Activated CD4-positive, alpha-beta T cell treated with anti-CD3 and anti-CD28 coated beads, Interleukin-2, amount 10 ng/mL, durations not matched to agents 7 days and 5 days (primary cell): Measurements from ENCODE around the gene PAQR4. TPM values are rescaled to one million over a fixed set of nuclear protein-coding genes. Genes with fewer than 3 reads are reported as not detected.
A peak's percentile ranks its signal among the peaks of the same experiment; 100 is the strongest.
"Not testable (repeated sequence)": the region's sequence is repeated elsewhere in the genome, so short reads cannot be mapped to it uniquely, and the experiment has no call there.

ENCODE experiments used
- CTCF ChIA-PET: fragments of 350-600 bp; sonication (Branson Sonifier 250); formaldehyde crosslinking; loops from one replicate; lab custom pipeline; 2021; ENCODE audit warnings: antibody characterized with exemption; lab: Charles Lee
- POLR2A ChIA-PET: fragments of 350-600 bp; sonication (Branson Sonifier 250); formaldehyde crosslinking; loops from one replicate; lab custom pipeline; 2021; ENCODE audit warnings: antibody characterized with exemption; lab: Charles Lee
- DNase-seq: peaks from one replicate; pipeline ENCODE4 v3.0.0-alpha.2; 2020
- H3K27ac Mint-ChIP-seq: one replicate; pipeline ENCODE4 v1.8.0; 2021; ENCODE audit warnings: mild to moderate bottlenecking, moderate library complexity, mixed read lengths
- H3K27me3 Mint-ChIP-seq: one replicate; pipeline ENCODE4 v1.8.0; 2021; ENCODE audit warnings: mixed read lengths
- H3K36me3 Mint-ChIP-seq: one replicate; pipeline ENCODE4 v1.8.0; 2021; ENCODE audit warnings: low read depth, mixed read lengths
- H3K4me1 Mint-ChIP-seq: one replicate; pipeline ENCODE4 v1.8.0; 2021; ENCODE audit warnings: mixed read lengths
- H3K4me3 Mint-ChIP-seq: one replicate; pipeline ENCODE4 v1.8.0; 2021; ENCODE audit warnings: mild to moderate bottlenecking, moderate library complexity, mixed read lengths
- H3K9me3 Mint-ChIP-seq: one replicate; pipeline ENCODE4 v1.8.0; 2021; ENCODE audit warnings: mixed read lengths
- total RNA-seq, 2 experiments: library from RNA; stranded (reverse); gene quantifications; one replicate each; pipeline ENCODE4 v1.2.3, GENCODE V29; 2021

PAQR4 gene
- total RNA-seq, 2 experiments from 2014 or later: 49.7 to 50.9 TPM

DNA sequence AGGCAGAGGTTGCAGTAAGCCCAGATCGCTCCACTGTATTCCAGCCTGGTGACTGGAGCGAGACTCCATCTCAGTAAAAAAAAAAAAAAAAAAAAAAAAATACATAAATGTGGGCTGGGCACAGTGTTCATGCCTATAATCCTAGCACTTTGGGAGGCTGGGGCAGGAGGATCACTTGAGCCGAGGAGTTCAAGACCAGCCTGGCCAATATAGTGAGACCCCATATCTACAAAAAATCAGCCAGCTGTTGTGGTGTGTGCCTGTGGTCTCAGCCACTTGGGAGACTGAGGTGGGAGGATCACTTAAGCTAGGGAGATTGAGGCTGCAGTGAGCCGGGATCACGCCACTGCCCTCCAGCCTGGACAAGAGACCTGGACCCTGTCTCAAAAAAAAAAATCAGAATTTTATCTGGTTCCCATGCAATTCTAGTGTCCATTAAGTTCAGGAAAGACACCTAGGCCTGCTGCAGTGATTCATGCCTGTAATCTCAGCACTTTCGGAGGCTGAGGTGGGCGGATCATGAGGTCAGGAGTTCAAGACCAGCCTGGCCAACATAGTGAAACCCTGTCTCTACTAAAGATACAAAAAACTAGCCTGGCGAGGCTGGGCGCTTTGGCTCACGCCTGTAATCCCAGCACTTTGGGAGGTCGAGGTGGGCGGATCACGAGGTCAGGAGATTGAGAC, 37.8 kb upstream of the PAQR4 start:
- POLR2A ChIA-PET, H3K27me3 Mint-ChIP-seq: not testable (repeated sequence)
- CTCF ChIA-PET: interaction anchor here (0.6 to 1.2 kb wide), 4 partner anchors 8 to 140 kb away, joined by 3 to 4 read pairs (median 4); no protein-coding TSS in a partner anchor

DNA sequence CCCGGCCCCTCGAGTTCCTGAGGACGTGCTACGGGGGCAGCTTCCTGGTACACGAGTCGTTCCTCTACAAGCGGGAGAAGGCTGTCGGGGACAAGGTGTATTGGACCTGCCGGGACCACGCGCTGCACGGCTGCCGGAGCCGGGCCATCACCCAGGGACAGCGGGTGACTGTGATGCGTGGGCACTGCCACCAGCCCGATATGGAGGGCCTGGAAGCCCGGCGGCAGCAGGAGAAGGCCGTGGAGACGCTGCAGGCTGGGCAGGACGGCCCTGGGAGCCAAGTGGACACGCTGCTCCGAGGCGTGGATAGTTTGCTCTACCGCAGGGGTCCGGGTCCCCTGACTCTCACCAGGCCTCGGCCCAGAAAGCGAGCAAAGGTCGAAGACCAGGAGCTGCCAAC, 36.0 kb upstream of the PAQR4 start:
- Mint-ChIP-seq H3K9me3 (no peaks in the 10 kb centered on the region), H3K27ac (no peak overlapping the region), H3K4me3 (no peak overlapping the region), H3K27me3 (no peaks in the 10 kb centered on the region), H3K4me1 (peaks cover 7% of the 10 kb centered on the region), H3K36me3 (peaks cover 20% of the 10 kb centered on the region)
- CTCF ChIA-PET: no interaction called here
- POLR2A ChIA-PET: no interaction called here
- no peak for DNase-seq

More for the DNA sequence above, 37.8 kb upstream of the PAQR4 start:
- DNase-seq, H3K4me3 Mint-ChIP-seq, H3K27ac Mint-ChIP-seq, H3K9me3 Mint-ChIP-seq: not testable (repeated sequence)
- Mint-ChIP-seq H3K36me3 (peaks cover 17% of the 10 kb centered on the region), H3K4me1 (peaks cover 20% of the 10 kb centered on the region)

DNA sequence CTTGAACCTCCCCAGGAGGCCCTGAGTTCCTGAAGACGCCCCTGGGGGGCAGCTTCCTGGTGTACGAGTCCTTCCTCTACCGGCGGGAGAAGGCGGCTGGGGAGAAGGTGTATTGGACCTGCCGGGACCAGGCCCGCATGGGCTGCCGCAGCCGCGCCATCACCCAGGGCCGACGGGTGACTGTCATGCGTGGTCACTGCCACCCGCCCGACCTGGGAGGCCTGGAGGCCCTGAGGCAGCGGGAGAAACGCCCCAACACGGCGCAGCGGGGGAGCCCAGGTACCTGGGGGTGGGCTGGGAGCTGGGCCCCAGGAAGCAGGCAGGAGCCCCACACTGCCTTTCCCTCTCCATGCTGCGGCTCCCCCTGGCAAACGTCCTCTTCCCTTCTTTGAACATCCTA, 35.4 kb upstream of the PAQR4 start:
- Mint-ChIP-seq H3K27me3 (no peaks in the 10 kb centered on the region), H3K36me3 (peaks cover 22% of the 10 kb centered on the region), H3K9me3 (no peaks in the 10 kb centered on the region), H3K4me1 (peaks cover 7% of the 10 kb centered on the region), H3K4me3 (no peak overlapping the region), H3K27ac (no peak overlapping the region)
- POLR2A ChIA-PET: no interaction called here
- no peak for DNase-seq
- CTCF ChIA-PET: no interaction called here

DNA sequence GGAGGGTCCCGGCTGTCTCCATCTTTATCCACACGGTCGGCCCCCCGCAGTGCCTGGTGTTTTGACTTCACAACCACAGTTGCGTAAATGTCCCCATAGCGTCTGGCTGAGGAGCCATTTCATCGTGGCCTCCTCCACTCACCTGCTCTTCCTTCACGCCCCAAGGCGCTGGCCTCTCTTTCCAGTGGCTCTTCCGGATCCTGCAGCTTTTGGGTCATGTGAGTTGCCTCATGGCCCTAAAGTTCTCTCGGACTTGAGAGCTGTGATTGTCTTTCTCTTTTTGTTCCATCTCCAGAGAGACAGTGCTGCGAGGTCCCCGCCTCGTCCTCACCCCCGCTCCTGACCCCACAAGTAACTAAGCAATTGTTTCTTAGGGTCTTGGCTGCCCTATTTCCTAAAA, 34.7 kb upstream of the PAQR4 start:
- ChIA-PET CTCF (interaction anchor here (1.4 kb wide), 1 partner anchor 66 kb away, joined by 3 read pairs; no protein-coding TSS in a partner anchor), POLR2A (no interaction called here)
- H3K4me3 Mint-ChIP-seq: no peak overlapping the region
- H3K4me1 Mint-ChIP-seq: peaks cover 7% of the 10 kb centered on the region
- H3K9me3 Mint-ChIP-seq: no peaks in the 10 kb centered on the region
- peaks cover 23% of the 10 kb centered on the region for H3K36me3 Mint-ChIP-seq
- no peak for DNase-seq
- no peaks in the 10 kb centered on the region for H3K27me3 Mint-ChIP-seq
- no peak overlapping the region for H3K27ac Mint-ChIP-seq

DNA sequence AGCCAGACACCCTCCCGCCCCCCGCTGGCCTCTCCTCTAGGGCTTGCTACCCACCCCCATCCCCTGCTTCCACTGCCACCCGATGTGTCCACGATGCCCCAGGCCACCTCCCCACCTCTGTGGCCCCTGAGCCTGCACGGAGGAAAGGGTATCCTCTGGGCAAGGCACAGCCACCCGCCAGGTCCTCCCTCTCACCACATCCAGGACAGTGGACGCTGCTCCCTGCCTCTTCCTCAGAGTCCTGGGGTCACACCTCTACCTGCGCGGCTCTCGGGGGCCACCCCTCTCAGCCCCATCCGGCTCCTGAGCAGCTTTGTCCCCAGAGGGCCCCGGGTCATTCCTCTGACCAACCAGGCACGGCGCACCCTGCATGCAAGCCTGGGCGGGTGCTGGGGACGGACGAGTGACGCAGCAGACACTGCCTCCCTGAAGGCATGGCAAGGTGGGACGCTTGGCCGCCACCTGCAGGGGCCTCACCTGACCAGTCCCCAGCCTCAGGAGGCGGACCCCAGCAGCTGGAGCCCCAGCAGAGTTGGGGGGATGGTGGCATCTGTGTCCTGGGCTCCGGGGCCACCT, 32.6 kb upstream of the PAQR4 start:
- H3K27ac Mint-ChIP-seq: no peak overlapping the region
- DNase-seq: no peak
- no peak overlapping the region for H3K4me3 Mint-ChIP-seq
- H3K4me1 Mint-ChIP-seq: peaks cover 7% of the 10 kb centered on the region
- ChIA-PET POLR2A (no interaction called here), CTCF (interaction anchor here (1.3 kb wide), 1 partner anchor 144 kb away, joined by 3 read pairs; no protein-coding TSS in a partner anchor)
- no peaks in the 10 kb centered on the region for H3K27me3 Mint-ChIP-seq
- peaks cover 34% of the 10 kb centered on the region for H3K36me3 Mint-ChIP-seq
- H3K9me3 Mint-ChIP-seq: no peaks in the 10 kb centered on the region

DNA sequence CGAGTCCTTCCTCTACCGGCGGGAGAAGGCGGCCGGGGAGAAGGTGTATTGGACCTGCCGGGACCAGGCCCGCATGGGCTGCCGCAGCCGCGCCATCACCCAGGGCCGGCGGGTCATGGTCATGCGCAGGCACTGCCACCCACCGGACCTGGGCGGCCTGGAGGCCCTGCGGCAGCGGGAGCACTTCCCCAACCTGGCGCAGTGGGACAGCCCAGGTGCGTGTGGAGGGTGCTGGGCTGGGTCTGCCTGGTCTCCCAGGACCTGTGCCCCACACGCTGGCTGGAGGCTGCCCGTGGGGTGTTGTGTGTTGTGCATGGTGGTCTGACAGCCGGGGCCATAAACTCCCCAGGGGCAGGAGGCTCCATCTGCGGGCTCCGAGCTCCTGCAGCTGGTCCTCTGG, 32.0 kb upstream of the PAQR4 start:
- Mint-ChIP-seq H3K27me3 (no peaks in the 10 kb centered on the region), H3K36me3 (peaks cover 34% of the 10 kb centered on the region), H3K4me1 (peaks cover 7% of the 10 kb centered on the region), H3K4me3 (no peak overlapping the region), H3K27ac (peak overlapping the region; percentile 41), H3K9me3 (no peaks in the 10 kb centered on the region)
- no peak for DNase-seq
- ChIA-PET POLR2A (no interaction called here), CTCF (interaction anchor here (0.6 kb wide), 1 partner anchor 22 kb away, joined by 3 read pairs; no protein-coding TSS in a partner anchor)

DNA sequence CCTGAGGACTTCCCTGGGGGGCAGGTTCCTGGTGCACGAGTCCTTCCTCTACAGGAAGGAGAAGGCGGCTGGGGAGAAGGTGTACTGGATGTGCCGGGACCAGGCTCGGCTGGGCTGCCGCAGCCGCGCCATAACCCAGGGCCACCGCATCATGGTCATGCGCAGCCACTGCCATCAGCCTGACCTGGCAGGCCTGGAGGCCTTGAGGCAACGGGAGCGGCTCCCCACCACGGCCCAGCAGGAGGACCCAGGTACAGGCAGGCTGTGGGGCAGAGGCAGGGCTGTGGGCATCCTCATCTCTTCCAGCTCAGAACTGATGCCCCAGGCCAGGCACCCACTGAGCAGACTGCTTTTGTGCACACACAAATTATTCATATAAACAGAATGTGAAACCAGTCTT, 30.9 kb upstream of the PAQR4 start:
- no peak overlapping the region for H3K4me3 Mint-ChIP-seq
- DNase-seq: no peak
- H3K36me3 Mint-ChIP-seq: peaks cover 33% of the 10 kb centered on the region
- H3K27me3 Mint-ChIP-seq: no peaks in the 10 kb centered on the region
- H3K9me3 Mint-ChIP-seq: no peaks in the 10 kb centered on the region
- POLR2A ChIA-PET: no interaction called here
- H3K27ac Mint-ChIP-seq: no peak overlapping the region
- peaks cover 7% of the 10 kb centered on the region for H3K4me1 Mint-ChIP-seq
- CTCF ChIA-PET: interaction anchor here (1.8 kb wide), 1 partner anchor 11 kb away, joined by 6 read pairs; no protein-coding TSS in a partner anchor

DNA sequence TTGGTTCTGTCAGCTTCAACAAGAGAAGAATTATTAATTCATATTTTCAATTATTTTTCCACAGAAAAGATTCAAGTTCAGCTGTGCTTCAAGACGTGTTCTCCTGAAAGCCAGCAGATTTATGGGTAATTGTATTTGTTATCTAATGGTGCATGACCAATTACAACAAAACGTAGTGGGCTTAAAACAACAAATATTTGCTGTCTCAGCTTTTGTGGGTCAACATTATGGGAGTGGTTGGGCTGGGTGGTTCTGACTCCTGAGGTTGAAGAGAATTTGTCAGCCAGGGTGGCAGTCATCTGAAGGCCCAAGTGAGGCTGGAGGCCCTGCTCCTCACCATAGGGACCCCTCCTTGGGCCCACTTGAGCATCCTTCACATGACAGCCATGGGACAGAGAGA, 29.2 kb upstream of the PAQR4 start:
- POLR2A ChIA-PET: no interaction called here
- peaks cover 29% of the 10 kb centered on the region for H3K36me3 Mint-ChIP-seq

DNA sequence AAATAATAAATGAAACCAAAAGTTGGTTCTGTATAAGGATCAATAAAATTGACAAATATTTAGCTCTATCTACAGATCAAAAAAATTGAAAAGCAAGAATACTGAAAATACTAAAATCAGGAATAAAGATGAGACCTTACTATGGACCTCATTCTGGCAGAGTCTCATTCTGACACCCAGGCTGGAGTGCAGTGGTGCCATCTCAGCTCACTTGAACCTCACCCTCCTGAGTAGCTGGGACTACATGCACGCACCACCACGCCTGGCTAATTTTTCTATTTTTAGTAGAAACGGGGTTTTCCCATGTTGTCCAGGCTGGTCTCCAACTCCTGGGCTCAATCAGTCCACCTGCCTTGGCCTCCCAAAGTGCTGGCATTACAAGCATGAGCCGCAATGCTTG, 27.1 kb upstream of the PAQR4 start:
- no peaks in the 10 kb centered on the region for H3K4me1 Mint-ChIP-seq
- no peaks in the 10 kb centered on the region for H3K9me3 Mint-ChIP-seq
- no peaks in the 10 kb centered on the region for H3K27me3 Mint-ChIP-seq
- no peak overlapping the region for H3K4me3 Mint-ChIP-seq
- CTCF ChIA-PET: interaction anchor here (0.6 to 1.4 kb wide), 3 partner anchors 15 to 221 kb away, joined by 3 to 4 read pairs (median 3); no protein-coding TSS in a partner anchor
- DNase-seq: no peak
- H3K36me3 Mint-ChIP-seq: peaks cover 23% of the 10 kb centered on the region
- H3K27ac Mint-ChIP-seq: no peak overlapping the region
- POLR2A ChIA-PET: no interaction called here

More for the DNA sequence above, 29.2 kb upstream of the PAQR4 start:
- CTCF ChIA-PET: interaction anchor here (0.8 to 1.8 kb wide), 4 partner anchors 13 to 98 kb away, joined by 3 to 6 read pairs (median 3); partner anchors contain the start of gene PKMYT1
- Mint-ChIP-seq H3K4me3 (no peak overlapping the region), H3K27ac (no peak overlapping the region), H3K27me3 (no peaks in the 10 kb centered on the region), H3K9me3 (no peaks in the 10 kb centered on the region), H3K4me1 (peaks cover 7% of the 10 kb centered on the region)
- no peak for DNase-seq

DNA sequence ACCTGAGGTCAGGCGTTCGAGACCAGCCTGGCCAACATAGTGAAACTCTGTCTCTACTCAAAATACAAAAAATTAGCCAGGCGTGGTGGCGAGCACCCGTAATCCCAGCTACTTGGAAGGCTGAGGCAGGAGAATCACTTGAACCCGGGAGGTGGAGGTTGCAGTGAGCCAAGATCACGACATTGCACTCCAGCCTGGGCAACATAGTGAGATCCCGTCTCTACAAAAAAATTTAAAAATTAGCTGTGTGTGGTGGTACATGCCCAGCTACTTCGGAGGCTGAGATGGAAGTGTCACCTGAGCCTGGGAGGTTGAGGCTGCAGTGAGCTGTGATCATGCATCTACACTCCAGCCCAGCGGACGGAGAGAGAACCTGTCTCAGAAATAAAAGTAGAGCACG, 25.4 kb upstream of the PAQR4 start:
- H3K4me3 Mint-ChIP-seq, H3K9me3 Mint-ChIP-seq, H3K27ac Mint-ChIP-seq, H3K27me3 Mint-ChIP-seq, POLR2A ChIA-PET, DNase-seq, H3K4me1 Mint-ChIP-seq: not testable (repeated sequence)
- H3K36me3 Mint-ChIP-seq: peaks cover 19% of the 10 kb centered on the region
- CTCF ChIA-PET: interaction anchor here (0.7 to 2.1 kb wide), 3 partner anchors 17 to 205 kb away, joined by 3 to 8 read pairs (median 4); no protein-coding TSS in a partner anchor

DNA sequence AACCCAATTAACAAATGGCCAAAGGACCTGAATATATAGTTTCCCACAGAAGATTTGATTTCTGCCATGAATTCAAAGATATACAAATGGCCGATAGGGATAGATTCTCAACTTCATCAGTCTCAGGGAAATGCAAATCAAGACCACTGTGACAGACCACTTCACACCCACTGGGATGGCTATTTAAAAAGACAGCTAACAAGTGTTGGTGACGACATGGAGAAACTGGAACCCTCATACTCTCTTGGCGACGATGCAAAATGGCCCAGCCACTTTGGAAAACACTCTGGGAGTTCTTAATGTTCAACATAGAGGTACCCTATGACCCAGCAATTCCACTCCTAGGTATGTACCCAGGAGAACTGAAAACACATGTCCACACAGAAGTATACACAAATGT, 22.5 kb upstream of the PAQR4 start:
- peaks cover 8% of the 10 kb centered on the region for H3K36me3 Mint-ChIP-seq
- DNase-seq: no peak

DNA sequence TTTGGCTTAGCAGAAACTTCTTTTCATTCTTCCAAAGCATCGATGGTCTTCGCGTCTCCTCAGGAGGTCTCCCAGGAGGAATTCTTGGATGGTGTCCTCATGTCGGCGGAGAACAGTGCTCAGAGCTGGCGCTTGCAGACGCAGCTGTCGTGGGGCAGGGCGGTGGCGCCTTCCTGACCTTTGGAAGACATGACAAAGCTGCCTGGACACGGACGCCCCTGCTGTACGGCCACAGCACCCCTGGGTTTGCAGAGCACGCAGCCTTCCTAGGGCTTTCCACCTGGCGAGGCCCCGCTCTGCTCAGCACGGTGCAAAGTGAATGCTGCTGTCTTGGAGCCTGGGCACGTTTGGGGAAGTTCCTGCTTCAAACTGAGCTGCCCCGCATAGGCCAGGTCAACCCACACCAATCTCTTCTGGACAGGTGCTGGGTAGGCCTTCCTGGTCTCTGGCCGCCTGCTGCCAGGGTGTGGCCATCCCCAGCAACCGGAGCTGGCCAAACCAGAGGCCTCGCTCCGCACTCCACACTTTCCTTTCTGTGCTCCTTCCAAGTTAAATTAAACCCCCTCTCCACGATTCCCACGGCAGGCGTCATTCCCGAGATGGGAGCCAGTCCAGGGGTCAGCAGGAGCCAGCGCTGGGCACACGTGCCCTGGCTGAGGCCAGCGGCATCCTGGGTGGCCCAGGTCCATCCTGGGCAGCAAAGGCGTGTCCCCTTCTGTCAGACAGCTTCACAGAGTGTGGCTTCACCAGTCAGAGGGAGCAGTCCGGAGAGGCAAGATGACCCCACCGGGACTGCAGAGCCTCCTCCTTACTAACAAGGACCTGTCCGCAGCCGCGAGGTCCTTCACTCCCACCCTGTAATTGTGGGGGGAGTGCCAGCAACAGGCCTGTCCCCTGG, 20.1 kb upstream of the PAQR4 start:
- ChIA-PET CTCF (interaction anchor here (1.4 kb wide), 1 partner anchor 14 kb away, joined by 4 read pairs; no protein-coding TSS in a partner anchor), POLR2A (no interaction called here)
- Mint-ChIP-seq H3K4me3 (no peak overlapping the region), H3K9me3 (no peaks in the 10 kb centered on the region), H3K36me3 (peaks cover 4% of the 10 kb centered on the region), H3K27me3 (no peaks in the 10 kb centered on the region), H3K27ac (no peak overlapping the region), H3K4me1 (no peaks in the 10 kb centered on the region)
- DNase-seq: no peak

More for the DNA sequence above, 22.5 kb upstream of the PAQR4 start:
- POLR2A ChIA-PET: no interaction called here
- Mint-ChIP-seq H3K9me3 (no peaks in the 10 kb centered on the region), H3K4me3 (no peak overlapping the region), H3K4me1 (no peaks in the 10 kb centered on the region), H3K27ac (no peak overlapping the region), H3K27me3 (no peaks in the 10 kb centered on the region)
- CTCF ChIA-PET: no interaction called here
